Measurements from ENCODE around the gene MC5R. TPM values are rescaled to one million over a fixed set of nuclear protein-coding genes. Genes with fewer than 3 reads are reported as not detected.

Gene MC5R
- total RNA-seq, 1 experiment from 2014 or later, result not detected

DNA sequence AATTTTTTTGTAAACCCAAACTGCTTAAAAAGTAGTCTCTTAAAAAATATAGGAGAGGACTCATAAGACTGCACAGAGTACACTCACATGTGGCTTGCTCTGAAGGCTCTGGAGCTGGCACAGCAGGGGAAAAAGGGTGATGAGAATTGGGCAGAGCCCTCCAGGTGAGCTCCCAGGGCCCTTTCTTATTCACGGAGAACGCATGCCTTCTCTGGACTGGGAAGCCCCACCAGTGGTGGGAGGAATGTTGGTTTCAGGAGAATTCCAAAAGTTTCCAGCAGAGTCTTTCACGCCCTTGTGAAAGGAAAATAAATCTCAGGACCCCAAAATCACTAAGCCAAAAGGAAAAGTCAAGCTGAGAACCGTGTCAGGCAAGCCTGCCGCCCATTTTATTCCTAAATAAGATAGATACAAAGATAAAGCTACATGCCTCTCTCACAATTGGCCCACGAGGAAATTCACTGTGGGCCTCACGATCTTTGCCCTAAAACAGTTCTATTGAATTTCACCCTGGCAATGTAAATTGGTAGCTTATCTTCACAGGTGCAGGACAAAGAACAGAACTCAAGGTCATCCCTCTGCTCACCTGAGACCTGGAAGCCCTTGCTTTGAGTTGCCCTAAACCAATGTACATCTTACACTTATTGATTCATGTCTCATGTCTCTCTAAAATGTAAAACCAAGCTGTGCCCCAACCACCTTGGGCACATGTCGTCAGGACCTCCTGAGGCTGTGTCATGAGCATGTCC, 15.5 kb upstream of the MC5R start:
- Histone ChIP-seq H3K4me2 (ENCODE audit: low read length) (no peak overlapping the region), H3K27ac (ENCODE audit: low read depth, low read length) (no peak overlapping the region)
- TF ChIP-seq YY1 (IDR thresholded peaks at IDR 0.05; ENCODE audit: extremely low read depth, insufficient replicate concordance, low read depth, low read length) (no peak), FOSL1 (IDR thresholded peaks at IDR 0.05; ENCODE audit: low read depth) (no peak), CBX3 (IDR thresholded peaks at IDR 0.05; ENCODE audit: low read depth) (no peak), POLR2AphosphoS5 (IDR thresholded peaks at IDR 0.05; ENCODE audit: low read depth, low read length) (no peak), TCF7L2 (IDR thresholded peaks at IDR 0.05; ENCODE audit: borderline replicate concordance, extremely low read depth, insufficient read depth, insufficient read length) (no peak), CTCF (IDR thresholded peaks at IDR 0.05 in 2 of 3, conservative IDR thresholded peaks at IDR 0.05 in 1 of 3; ENCODE audit: borderline replicate concordance in 1 of 3, insufficient read depth in 1 of 3, low read depth in 2 of 3, low read length in 2 of 3) (no peak), ZFX (IDR thresholded peaks at IDR 0.05) (no peak), SIN3A (IDR thresholded peaks at IDR 0.05; ENCODE audit: low read depth) (no peak), ELF1 (IDR thresholded peaks at IDR 0.05; ENCODE audit: borderline replicate concordance, low read depth) (no peak), ZNF274 (IDR thresholded peaks at IDR 0.05; ENCODE audit: low read depth, low read length) (no peak), JUND (IDR thresholded peaks at IDR 0.05) (no peak), SP1 (IDR thresholded peaks at IDR 0.05; ENCODE audit: low read depth) (no peak), ATF3 (IDR thresholded peaks at IDR 0.05) (no peak), MAX (IDR thresholded peaks at IDR 0.05) (no peak), EGR1 (IDR thresholded peaks at IDR 0.05; ENCODE audit: low read depth) (no peak), EZH2 (IDR thresholded peaks at IDR 0.05) (no peak), RAD21 (IDR thresholded peaks at IDR 0.05; ENCODE audit: low read depth) (no peak)

More for the DNA sequence above, 15.5 kb upstream of the MC5R start:
- no peaks in the 10 kb centered on the region for H3K27me3 ChIP-seq (ENCODE audit: insufficient read depth, low read length)
- ChIA-PET POLR2A (no interaction called here), CTCF (no interaction called here), RAD21 (ENCODE audit: low non-redundant PET in 1 of 2, low total read pairs in 2 of 2, uncharacterized antibody in 2 of 2, unreplicated experiment in 2 of 2) (no interaction called here)
- no peaks in the 10 kb centered on the region for H3K79me2 ChIP-seq (ENCODE audit: insufficient read depth, low read length)
- H4K20me1 ChIP-seq (ENCODE audit: insufficient read depth), result no peaks in the 10 kb centered on the region
- no peak for DNase-seq (ENCODE audit: low read depth, low spot score)
- peaks cover 9 to 14% of the 10 kb centered on the region in 2 experiments for H3K4me1 ChIP-seq (ENCODE audit: control insufficient read depth in 1 of 2, insufficient read depth in 2 of 2, low read length in 2 of 2)
- H3K9me3 ChIP-seq (ENCODE audit: control insufficient read depth in 1 of 2, insufficient read depth in 1 of 2, low read depth in 1 of 2, low read length in 2 of 2), result no peaks in the 10 kb centered on the region
- H3K36me3 ChIP-seq (ENCODE audit: control insufficient read depth in 1 of 2, insufficient read depth in 2 of 2, low read length in 2 of 2), result no peaks in the 10 kb centered on the region
- no peaks in the 10 kb centered on the region for H3K9me2 ChIP-seq (ENCODE audit: insufficient read depth)
- H3K9ac ChIP-seq (ENCODE audit: low read length), result no peak overlapping the region
- no peak for ATAC-seq
- BruUV-seq (replicated peaks), result no TSS peak
- intact Hi-C loops (cut with micrococcal nuclease), result no loop called here
- H3K4me3 ChIP-seq (replicated peaks in 1 of 2; ENCODE audit: low read depth in 1 of 2, low read length in 2 of 2), result no peak overlapping the region
- H2AFZ ChIP-seq (ENCODE audit: low read depth, low read length, poor library complexity, severe bottlenecking), result no peak overlapping the region

Measured in HCT116 (cell line).